ENCODE results near the gene PLCB4. TPM values are rescaled to one million over a fixed set of nuclear protein-coding genes. Genes with fewer than 3 reads are reported as not detected.
A peak's percentile ranks its signal among the peaks of the same experiment; 100 is the strongest.

PLCB4 gene
- polyA plus RNA-seq, 1 experiment: 8.8 TPM

DNA sequence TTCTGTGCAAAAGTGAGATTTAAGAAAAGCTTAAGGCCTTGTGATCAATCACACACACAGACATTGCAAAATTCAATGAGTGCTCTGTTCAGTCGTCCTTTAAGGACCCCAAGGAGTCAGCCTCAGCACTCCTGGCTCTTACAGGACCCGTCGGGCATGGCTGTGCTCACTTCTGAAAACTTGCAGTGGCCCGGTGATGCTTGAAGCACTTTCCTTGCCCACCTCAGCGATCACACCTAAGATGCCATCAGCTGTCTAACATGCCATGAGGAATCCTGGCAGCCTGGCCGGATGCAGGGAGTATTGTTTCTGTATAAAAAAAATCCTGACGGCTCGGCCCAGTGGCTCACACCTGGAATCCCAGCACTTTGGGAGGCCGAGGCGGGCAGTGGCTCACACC lies 344.1 kb downstream of the PLCB4 start:
- Histone ChIP-seq H3K4me3 (ENCODE audit: low read depth, low read length) (no peak overlapping the region), H3K36me3 (ENCODE audit: control insufficient read depth, insufficient read depth, low read length) (peaks cover 1% of the 10 kb centered on the region; the same call in 1 of the 2 replicates), H3K27me3 (ENCODE audit: control insufficient read depth, insufficient read depth, low read length) (no peaks in the 10 kb centered on the region)
- ChIA-PET POLR2A (no interaction called here), CTCF (interaction anchor here (1.7 kb wide), 1 partner anchor 196 kb away, joined by 6 read pairs; no protein-coding TSS in a partner anchor)
- no peak for TF ChIP-seq CTCF (IDR thresholded peaks at IDR 0.05; ENCODE audit: insufficient read depth, low read depth, low read length)
- DNase-seq (ENCODE audit: low read depth): no peak

DNA sequence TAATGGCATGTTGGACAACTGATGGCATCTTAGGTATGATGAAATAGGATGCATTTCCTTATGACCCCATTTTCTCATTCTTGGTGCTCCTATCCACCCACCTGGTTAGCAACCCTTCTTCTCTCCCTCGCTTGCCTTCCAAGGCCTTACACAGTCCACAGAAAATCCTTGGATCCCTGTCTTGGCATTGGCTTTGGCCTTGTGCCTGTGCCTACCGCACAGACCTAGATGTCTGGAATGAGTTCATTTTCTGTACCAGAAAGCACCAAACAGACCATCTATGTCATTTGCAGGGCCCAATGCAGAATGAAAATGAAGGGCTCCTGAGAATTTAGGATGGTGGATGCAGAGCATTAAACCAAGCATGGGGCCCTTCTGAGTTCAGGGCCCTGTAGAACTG lies 346.5 kb downstream of the PLCB4 start:
- Histone ChIP-seq H3K4me3 (ENCODE audit: low read depth, low read length) (no peak overlapping the region), H3K36me3 (ENCODE audit: control insufficient read depth, insufficient read depth, low read length) (peaks cover 1% of the 10 kb centered on the region; the same call in 1 of the 2 replicates), H3K27me3 (ENCODE audit: control insufficient read depth, insufficient read depth, low read length) (no peaks in the 10 kb centered on the region)
- CTCF ChIA-PET: interaction anchor here (1.0 to 1.7 kb wide), 3 partner anchors 194 to 202 kb away, joined by 3 to 7 read pairs (median 4); no protein-coding TSS in a partner anchor
- DNase-seq (ENCODE audit: low read depth): no peak
- POLR2A ChIA-PET: no interaction called here
- no peak for TF ChIP-seq CTCF (IDR thresholded peaks at IDR 0.05; ENCODE audit: insufficient read depth, low read depth, low read length)

DNA sequence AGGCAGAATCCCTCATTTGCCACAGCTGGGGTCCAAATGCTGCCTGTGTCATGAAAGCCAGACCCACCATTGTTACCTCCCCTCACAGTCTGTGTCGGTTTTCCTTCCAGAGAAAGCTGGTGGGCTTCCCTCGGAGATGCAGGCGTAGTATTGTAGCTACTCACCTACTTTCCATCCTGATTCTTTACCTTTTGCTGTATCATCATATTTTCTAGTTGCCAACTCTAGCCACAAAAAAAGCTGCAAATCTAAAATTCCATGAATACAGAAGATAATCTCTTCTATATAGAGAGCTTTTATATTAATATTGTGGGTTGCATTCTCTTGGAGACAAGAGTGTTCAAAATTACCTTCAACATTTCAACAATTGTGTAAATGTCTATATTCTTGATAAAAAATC lies 347.5 kb downstream of the PLCB4 start:
- TF ChIP-seq CTCF (IDR thresholded peaks at IDR 0.05; ENCODE audit: insufficient read depth, low read depth, low read length): no peak
- ChIA-PET POLR2A (no interaction called here), CTCF (interaction anchor here (0.5 to 1.7 kb wide), 3 partner anchors 193 to 976 kb away, joined by 3 to 7 read pairs (median 4); no protein-coding TSS in a partner anchor)

DNA sequence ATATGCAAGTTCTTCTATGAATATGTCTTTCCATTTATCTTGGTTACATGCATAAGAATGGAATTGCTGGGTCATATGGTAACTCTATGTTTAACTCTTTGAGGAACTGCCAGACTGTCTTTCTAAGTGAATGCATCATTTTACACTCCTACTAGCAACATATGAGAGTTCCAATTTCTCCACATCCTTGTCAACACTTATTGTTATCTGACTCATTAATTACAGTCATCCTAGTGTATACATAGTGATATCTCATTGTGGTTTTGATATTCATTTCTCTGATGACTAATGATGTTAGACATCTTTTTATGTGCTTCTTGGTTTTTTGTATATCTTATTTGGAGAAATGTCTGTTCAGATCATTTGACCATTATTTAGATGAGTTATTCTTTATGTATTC lies 348.8 kb downstream of the PLCB4 start:
- CTCF ChIA-PET: interaction anchor here (5.2 kb wide), 1 partner anchor 10 kb away, joined by 30 read pairs; no protein-coding TSS in a partner anchor
- peaks cover 1% of the 10 kb centered on the region; the same call in 1 of the 2 replicates for H3K36me3 ChIP-seq (ENCODE audit: control insufficient read depth, insufficient read depth, low read length)
- POLR2A ChIA-PET: no interaction called here
- peak; percentile 13 for DNase-seq (ENCODE audit: low read depth)
- no peak overlapping the region for H3K4me3 ChIP-seq (ENCODE audit: low read depth, low read length)
- no peak for TF ChIP-seq CTCF (IDR thresholded peaks at IDR 0.05; ENCODE audit: insufficient read depth, low read depth, low read length)
- no peaks in the 10 kb centered on the region for H3K27me3 ChIP-seq (ENCODE audit: control insufficient read depth, insufficient read depth, low read length)

More for the DNA sequence above, 347.5 kb downstream of the PLCB4 start:
- H3K36me3 ChIP-seq (ENCODE audit: control insufficient read depth, insufficient read depth, low read length): peaks cover 1% of the 10 kb centered on the region; the same call in 1 of the 2 replicates
- H3K27me3 ChIP-seq (ENCODE audit: control insufficient read depth, insufficient read depth, low read length): no peaks in the 10 kb centered on the region
- H3K4me3 ChIP-seq (ENCODE audit: low read depth, low read length): no peak overlapping the region
- DNase-seq (ENCODE audit: low read depth): no peak

- Histone ChIP-seq H3K4me3 (ENCODE audit: low read depth, low read length) (no peak overlapping the region), H3K27me3 (ENCODE audit: control insufficient read depth, insufficient read depth, low read length) (no peaks in the 10 kb centered on the region), H3K36me3 (ENCODE audit: control insufficient read depth, insufficient read depth, low read length) (0 out of 2 replicates have a peak, but pooled peaks cover 1% of the 10 kb centered on the region)
- CTCF ChIA-PET: interaction anchor here (1.2 to 5.2 kb wide), 2 partner anchors 13 to 14 kb away, joined by 3 to 30 read pairs; no protein-coding TSS in a partner anchor
- POLR2A ChIA-PET: no interaction called here
- DNase-seq (ENCODE audit: low read depth): no peak
- TF ChIP-seq CTCF (IDR thresholded peaks at IDR 0.05; ENCODE audit: insufficient read depth, low read depth, low read length): no peak
Observed at GRCh38 chr20:9422321-9423057, 353.6 kb downstream of the PLCB4 start.

Data from BJ (cell line).